Caco-2 (cell line): ENCODE results near the gene ENPP7. TPM values are rescaled to one million over a fixed set of nuclear protein-coding genes. Genes with fewer than 3 reads are reported as not detected.

Source experiments
- BruUV-seq: library from RNA; stranded (reverse); fragments of 400-500 nt; replicated peaks from 2 replicates; lab custom pipeline; 2021; lab: Mats Ljungman, UMichigan
- CTCF ChIA-PET: fragments of 300-600 bp; sonication (Branson Sonifier 250); formaldehyde crosslinking; loops from one replicate; lab custom pipeline; 2022; ENCODE audit warnings: antibody characterized with exemption; lab: Charles Lee
- POLR2A ChIA-PET: fragments of 300-600 bp; sonication (Branson Sonifier 250); formaldehyde crosslinking; loops from one replicate; lab custom pipeline; 2022; ENCODE audit warnings: antibody characterized with exemption; lab: Charles Lee
- DNase-seq, 2 experiments: peaks; one replicate each; pipeline versions ENCODE4 v3.0.0 to v3.0.0-alpha.2; 2020 to 2022
- H3K27me3 ChIP-seq: replicated peaks from 2 replicates; pipeline ENCODE4 v1.6.0; 2011; ENCODE audit warnings: low read length; ENCODE audit not compliant: control insufficient read depth, insufficient read depth
- H3K36me3 ChIP-seq: 2 replicates; pipeline ENCODE4 v1.5.1; 2011; ENCODE audit warnings: low read length; ENCODE audit not compliant: control insufficient read depth, insufficient read depth
- H3K4me1 ChIP-seq: fragments of 250-450 bp; sonication (Bioruptor Pico); 2 replicates; pipeline ENCODE4 v1.5.1; 2020; ENCODE audit warnings: mild to moderate bottlenecking
- H3K4me3 ChIP-seq: 2 replicates; pipeline ENCODE4 v1.5.1; 2011; ENCODE audit warnings: low read depth, mild to moderate bottlenecking, control low read depth, low read length
- H3K9me3 ChIP-seq: fragments of 250-450 bp; sonication (Bioruptor Pico); 2 replicates; pipeline ENCODE4 v1.5.1; 2020; ENCODE audit warnings: mild to moderate bottlenecking, moderate library complexity
- H3K27ac Mint-ChIP-seq: one replicate; pipeline ENCODE4 v1.8.0; 2022; ENCODE audit warnings: mixed read lengths; ENCODE audit not compliant: unreplicated experiment
- H3K27me3 Mint-ChIP-seq: one replicate; pipeline ENCODE4 v1.8.0; 2022; ENCODE audit warnings: mixed read lengths; ENCODE audit not compliant: insufficient read depth, unreplicated experiment
- H3K36me3 Mint-ChIP-seq: one replicate; pipeline ENCODE4 v1.8.0; 2022; ENCODE audit warnings: mild to moderate bottlenecking, mixed read lengths; ENCODE audit not compliant: insufficient read depth, unreplicated experiment
- H3K4me1 Mint-ChIP-seq: one replicate; pipeline ENCODE4 v1.8.0; 2022; ENCODE audit warnings: low read depth, mixed read lengths; ENCODE audit not compliant: unreplicated experiment
- H3K4me3 Mint-ChIP-seq: one replicate; pipeline ENCODE4 v1.8.0; 2022; ENCODE audit warnings: mild to moderate bottlenecking, moderate library complexity, mixed read lengths; ENCODE audit not compliant: unreplicated experiment
- H3K9me3 Mint-ChIP-seq: one replicate; pipeline ENCODE4 v1.8.0; 2022; ENCODE audit warnings: mixed read lengths; ENCODE audit not compliant: unreplicated experiment
- intact Hi-C: fragments of 100-400 bp; cut with micrococcal nuclease; formaldehyde crosslinking; loops from one replicate; pipeline ENCODE4 v1.10.0; 2022; ENCODE audit not compliant: unreplicated experiment
- total RNA-seq: library from RNA; stranded (reverse); gene quantifications from 2 replicates; pipeline ENCODE4 v1.2.3, GENCODE V29; 2022
- TF ChIP-seq, protein P1 (sequence below), 2 experiments: fragments of 200-600 bp in 1 of 2; IDR thresholded peaks; 1 replicate in 1 of 2; 2 replicates in 1 of 2; pipeline versions ENCODE4 v1.5.1 to v1.8.0; 2011 to 2022; ENCODE audit warnings: antibody characterized with exemption in 1 of 2, control low read depth in 1 of 2, inconsistent platforms in 1 of 2, low read depth in 1 of 2, low read length in 1 of 2, mild to moderate bottlenecking in 1 of 2, moderate library complexity in 1 of 2; ENCODE audit not compliant: insufficient read depth in 1 of 2, severe bottlenecking in 1 of 2, unreplicated experiment in 1 of 2

ENPP7 gene
- total RNA-seq, 1 experiment from 2014 or later, result 0.34 TPM

DNA sequence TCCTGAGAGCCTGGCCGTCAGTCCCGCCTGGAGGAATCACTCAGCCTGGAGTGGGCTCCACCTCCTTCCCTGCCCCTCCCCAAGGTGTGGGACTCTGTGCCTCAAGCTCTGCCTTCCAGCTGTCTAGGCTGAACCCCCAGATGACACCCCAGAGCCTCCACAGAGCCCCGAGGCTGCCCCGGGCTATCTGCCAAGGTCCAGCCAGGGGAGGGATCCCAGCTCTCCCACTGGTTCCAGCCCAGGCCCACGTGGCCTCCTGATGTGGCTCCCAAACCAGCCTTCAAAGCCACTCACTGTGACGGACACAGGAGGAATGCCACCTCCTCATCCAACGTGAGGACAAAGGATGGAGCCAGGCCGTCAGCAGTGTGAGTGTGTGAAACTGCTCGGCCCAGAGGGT lies 45.6 kb upstream of the ENPP7 start:
- BruUV-seq, result no TSS peak
- DNase-seq, result no peak
- Mint-ChIP-seq H3K27me3 (peaks cover 15% of the 10 kb centered on the region), H3K27ac (no peak overlapping the region), H3K4me3 (no peak overlapping the region), H3K4me1 (no peaks in the 10 kb centered on the region), H3K9me3 (no peaks in the 10 kb centered on the region), H3K36me3 (no peaks in the 10 kb centered on the region)
- POLR2A ChIA-PET, result no interaction called here
- Histone ChIP-seq H3K4me1 (no peaks in the 10 kb centered on the region), H3K36me3 (no peaks in the 10 kb centered on the region), H3K9me3 (no peaks in the 10 kb centered on the region), H3K27me3 (no peaks in the 10 kb centered on the region), H3K4me3 (no peak overlapping the region)
- TF ChIP-seq, protein P1, sequence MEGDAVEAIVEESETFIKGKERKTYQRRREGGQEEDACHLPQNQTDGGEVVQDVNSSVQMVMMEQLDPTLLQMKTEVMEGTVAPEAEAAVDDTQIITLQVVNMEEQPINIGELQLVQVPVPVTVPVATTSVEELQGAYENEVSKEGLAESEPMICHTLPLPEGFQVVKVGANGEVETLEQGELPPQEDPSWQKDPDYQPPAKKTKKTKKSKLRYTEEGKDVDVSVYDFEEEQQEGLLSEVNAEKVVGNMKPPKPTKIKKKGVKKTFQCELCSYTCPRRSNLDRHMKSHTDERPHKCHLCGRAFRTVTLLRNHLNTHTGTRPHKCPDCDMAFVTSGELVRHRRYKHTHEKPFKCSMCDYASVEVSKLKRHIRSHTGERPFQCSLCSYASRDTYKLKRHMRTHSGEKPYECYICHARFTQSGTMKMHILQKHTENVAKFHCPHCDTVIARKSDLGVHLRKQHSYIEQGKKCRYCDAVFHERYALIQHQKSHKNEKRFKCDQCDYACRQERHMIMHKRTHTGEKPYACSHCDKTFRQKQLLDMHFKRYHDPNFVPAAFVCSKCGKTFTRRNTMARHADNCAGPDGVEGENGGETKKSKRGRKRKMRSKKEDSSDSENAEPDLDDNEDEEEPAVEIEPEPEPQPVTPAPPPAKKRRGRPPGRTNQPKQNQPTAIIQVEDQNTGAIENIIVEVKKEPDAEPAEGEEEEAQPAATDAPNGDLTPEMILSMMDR (IDR thresholded peaks at IDR 0.05; ENCODE audit: insufficient read depth in 1 of 2, low read depth in 1 of 2, low read length in 1 of 2, severe bottlenecking in 1 of 2, unreplicated experiment in 1 of 2), result no peak
- CTCF ChIA-PET, result no interaction called here
- intact Hi-C loops, result no loop called here

DNA sequence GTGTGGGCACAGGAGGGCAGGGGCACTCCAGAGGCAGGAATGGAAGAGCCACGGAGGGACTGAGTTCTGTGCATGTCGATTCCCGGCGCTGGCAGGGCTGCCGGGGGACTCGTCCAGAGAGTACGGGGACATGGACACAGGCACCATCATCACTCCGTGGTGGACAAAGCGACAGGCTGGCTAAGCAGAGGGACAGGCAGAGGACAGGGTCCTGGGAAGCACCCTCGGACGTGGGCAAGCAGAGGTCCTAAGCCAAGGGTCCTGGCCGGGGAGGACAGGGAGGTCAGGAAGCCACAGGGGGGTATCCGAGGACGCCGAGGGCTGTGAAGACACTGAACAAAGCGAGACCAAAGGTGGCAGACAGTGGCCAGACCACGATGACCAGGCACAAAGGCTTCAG lies 44.3 kb upstream of the ENPP7 start:
- BruUV-seq, result no TSS peak
- H3K27me3 ChIP-seq, result no peaks in the 10 kb centered on the region; the same call in 1 of the 2 replicates
- ChIA-PET POLR2A (no interaction called here), CTCF (no interaction called here)
- no peak overlapping the region for H3K4me3 ChIP-seq
- Mint-ChIP-seq H3K4me1 (no peaks in the 10 kb centered on the region), H3K27me3 (peaks cover 18% of the 10 kb centered on the region), H3K4me3 (no peak overlapping the region), H3K27ac (peak overlapping the region; percentile 25), H3K36me3 (no peaks in the 10 kb centered on the region), H3K9me3 (no peaks in the 10 kb centered on the region)
- intact Hi-C loops, result no loop called here
- no peaks in the 10 kb centered on the region for H3K4me1 ChIP-seq
- no peaks in the 10 kb centered on the region for H3K9me3 ChIP-seq
- no peaks in the 10 kb centered on the region for H3K36me3 ChIP-seq
- TF ChIP-seq, protein P1 (IDR thresholded peaks at IDR 0.05; ENCODE audit: insufficient read depth in 1 of 2, low read depth in 1 of 2, low read length in 1 of 2, severe bottlenecking in 1 of 2, unreplicated experiment in 1 of 2), result no peak
- no peak for DNase-seq

DNA sequence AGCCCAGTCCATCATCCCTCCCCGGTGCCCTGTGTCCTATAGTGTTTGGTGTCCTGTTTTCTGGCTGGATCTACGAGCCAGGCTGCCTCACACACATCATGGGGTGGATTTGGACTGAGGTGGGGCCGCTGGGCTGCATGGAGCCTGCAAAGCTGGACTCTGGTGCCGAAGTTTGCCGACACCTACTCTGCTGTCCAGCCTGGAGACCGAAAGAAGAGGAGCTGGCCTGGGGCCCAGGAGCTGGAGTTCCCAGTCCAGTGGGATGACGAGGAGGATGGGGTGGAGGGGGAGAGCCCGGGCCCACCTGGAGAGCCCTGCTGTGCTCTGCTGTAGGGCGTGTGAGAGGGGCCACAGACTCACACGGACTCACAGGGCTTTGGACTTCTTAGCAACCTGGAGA lies 40.3 kb upstream of the ENPP7 start:
- Mint-ChIP-seq H3K27ac (no peak overlapping the region), H3K27me3 (peaks cover 14% of the 10 kb centered on the region), H3K36me3 (no peaks in the 10 kb centered on the region), H3K4me3 (no peak overlapping the region), H3K4me1 (no peaks in the 10 kb centered on the region), H3K9me3 (no peaks in the 10 kb centered on the region)
- no TSS peak for BruUV-seq
- no peaks in the 10 kb centered on the region; the same call in 1 of the 2 replicates for H3K27me3 ChIP-seq
- no peaks in the 10 kb centered on the region for H3K9me3 ChIP-seq
- no peaks in the 10 kb centered on the region for H3K4me1 ChIP-seq
- ChIA-PET POLR2A (no interaction called here), CTCF (no interaction called here)
- TF ChIP-seq, protein P1 (IDR thresholded peaks at IDR 0.05; ENCODE audit: insufficient read depth in 1 of 2, low read depth in 1 of 2, low read length in 1 of 2, severe bottlenecking in 1 of 2, unreplicated experiment in 1 of 2), result no peak
- intact Hi-C loops, result no loop called here
- no peak overlapping the region for H3K4me3 ChIP-seq
- DNase-seq, result no peak
- no peaks in the 10 kb centered on the region for H3K36me3 ChIP-seq
